NT2/D1 (cell line): Measurements from ENCODE around the gene SIN3B.

ENCODE experiments used
- DNase-seq: peaks from one replicate; pipeline ENCODE4 v3.0.0-alpha.2; 2011; ENCODE audit warnings: low read depth, low spot score
- H3K27me3 ChIP-seq: 2 replicates; pipeline ENCODE4 v1.6.0; 2011; ENCODE audit warnings: mild to moderate bottlenecking; ENCODE audit not compliant: insufficient read length, insufficient read depth
- H3K36me3 ChIP-seq: 2 replicates; pipeline ENCODE4 v1.6.1; 2011; ENCODE audit warnings: mild to moderate bottlenecking, low read length, mixed read lengths; ENCODE audit not compliant: insufficient read depth, insufficient read length
- H3K4me1 ChIP-seq: 2 replicates; pipeline ENCODE4 v1.5.1; 2011; ENCODE audit not compliant: insufficient read depth, insufficient read length
- H3K4me3 ChIP-seq: 2 replicates; pipeline ENCODE4 v1.5.1; 2011; ENCODE audit warnings: low read depth; ENCODE audit not compliant: insufficient read length
- H3K9ac ChIP-seq: 2 replicates; pipeline ENCODE4 v1.6.0; 2011; ENCODE audit warnings: low read depth; ENCODE audit not compliant: insufficient read length
- H3K9me3 ChIP-seq: 2 replicates; pipeline ENCODE4 v1.5.1; 2011; ENCODE audit warnings: mild to moderate bottlenecking, low read length; ENCODE audit not compliant: insufficient read depth
- SUZ12 ChIP-seq: IDR thresholded peaks from 2 replicates; pipeline ENCODE4 v1.6.1; 2011; ENCODE audit not compliant: insufficient read length, insufficient read depth; ENCODE audit errors: extremely low read depth
- YY1 ChIP-seq: IDR thresholded peaks from 2 replicates; pipeline ENCODE4 v1.6.1; 2011; ENCODE audit not compliant: insufficient read length, insufficient read depth
- ZNF274 ChIP-seq: IDR thresholded peaks from 2 replicates; pipeline ENCODE4 v1.6.1; 2011; ENCODE audit warnings: mild to moderate bottlenecking, low read depth, low read length

Gene SIN3B

GRCh38 chr19:16919496-16919895, 90.3 kb downstream of the SIN3B start:
- no peaks in the 10 kb centered on the region for H3K9me3 ChIP-seq
- no peaks in the 10 kb centered on the region for H3K27me3 ChIP-seq
- no peak overlapping the region for H3K9ac ChIP-seq
- no peaks in the 10 kb centered on the region for H3K36me3 ChIP-seq
- H3K4me1 ChIP-seq = no peaks in the 10 kb centered on the region
- H3K4me3 ChIP-seq = no peak overlapping the region
- no peak for DNase-seq
- TF ChIP-seq YY1 = no peak
- TF ChIP-seq ZNF274 = no peak
- TF ChIP-seq SUZ12 = no peak

GRCh38 chr19:16920816-16921529, 91.8 kb downstream of the SIN3B start:
- Histone ChIP-seq H3K36me3 (no peaks in the 10 kb centered on the region), H3K9me3 (peaks cover 10% of the 10 kb centered on the region; the same call in 1 of the 2 replicates), H3K9ac (no peak overlapping the region), H3K4me1 (no peaks in the 10 kb centered on the region), H3K4me3 (no peak overlapping the region), H3K27me3 (no peaks in the 10 kb centered on the region)
- DNase-seq = no peak
- TF ChIP-seq YY1 (no peak), SUZ12 (no peak), ZNF274 (no peak)

GRCh38 chr19:16921766-16922591, 92.8 kb downstream of the SIN3B start:
- Histone ChIP-seq H3K9ac (no peak overlapping the region), H3K9me3 (peaks cover 10% of the 10 kb centered on the region; the same call in 1 of the 2 replicates), H3K27me3 (no peaks in the 10 kb centered on the region), H3K36me3 (no peaks in the 10 kb centered on the region), H3K4me3 (no peak overlapping the region), H3K4me1 (no peaks in the 10 kb centered on the region)
- TF ChIP-seq ZNF274 (no peak), YY1 (no peak), SUZ12 (no peak)
- no peak for DNase-seq

- no peak overlapping the region for H3K4me3 ChIP-seq
- no peak overlapping the region for H3K9ac ChIP-seq
- no peaks in the 10 kb centered on the region for H3K4me1 ChIP-seq
- H3K9me3 ChIP-seq = peaks cover 10% of the 10 kb centered on the region; the same call in 1 of the 2 replicates
- DNase-seq = no peak
- no peak for TF ChIP-seq SUZ12
- TF ChIP-seq YY1 = no peak
- TF ChIP-seq ZNF274 = no peak
- no peaks in the 10 kb centered on the region for H3K36me3 ChIP-seq
- no peaks in the 10 kb centered on the region for H3K27me3 ChIP-seq
These were observed 93.4 kb downstream of the SIN3B start for GRCh38 chr19:16922592-16922934.

GRCh38 chr19:16922949-16923348, 93.8 kb downstream of the SIN3B start:
- TF ChIP-seq YY1 (no peak), ZNF274 (no peak), SUZ12 (no peak)
- H3K9me3 ChIP-seq = peaks cover 10% of the 10 kb centered on the region; the same call in 1 of the 2 replicates

GRCh38 chr19:16927883-16928282, 98.7 kb downstream of the SIN3B start:
- Histone ChIP-seq H3K27me3 (no peaks in the 10 kb centered on the region), H3K4me3 (no peak overlapping the region), H3K36me3 (no peaks in the 10 kb centered on the region), H3K4me1 (peaks cover 4% of the 10 kb centered on the region), H3K9me3 (peaks cover 10% of the 10 kb centered on the region; the same call in 1 of the 2 replicates), H3K9ac (no peak overlapping the region)
- DNase-seq = no peak
- no peak for TF ChIP-seq YY1
- TF ChIP-seq ZNF274 = no peak
- no peak for TF ChIP-seq SUZ12

More at GRCh38 chr19:16922949-16923348, 93.8 kb downstream of the SIN3B start:
- H3K36me3 ChIP-seq = no peaks in the 10 kb centered on the region
- no peak for DNase-seq
- no peak overlapping the region for H3K4me3 ChIP-seq
- H3K4me1 ChIP-seq = no peaks in the 10 kb centered on the region
- no peak overlapping the region for H3K9ac ChIP-seq
- no peaks in the 10 kb centered on the region for H3K27me3 ChIP-seq

- H3K36me3 ChIP-seq = no peaks in the 10 kb centered on the region
- no peak overlapping the region for H3K4me3 ChIP-seq
- peaks cover 10% of the 10 kb centered on the region; the same call in 1 of the 2 replicates for H3K9me3 ChIP-seq
- DNase-seq = no peak
- no peaks in the 10 kb centered on the region for H3K27me3 ChIP-seq
- peaks cover 4% of the 10 kb centered on the region for H3K4me1 ChIP-seq
- TF ChIP-seq YY1 = no peak
- TF ChIP-seq ZNF274 = no peak
- no peak for TF ChIP-seq SUZ12
- H3K9ac ChIP-seq = no peak overlapping the region
These were observed 99.2 kb downstream of the SIN3B start for GRCh38 chr19:16928351-16928750.
